ENCODE measurements around the gene DPM1.

Gene DPM1

GRCh38 chr20:50987493-50988210 is 29.3 kb upstream of the DPM1 start:
- TF ChIP-seq CTCF (IDR thresholded peaks at IDR 0.05) = peak; percentile 84

- no peak for TF ChIP-seq CTCF (IDR thresholded peaks at IDR 0.05)
Observed at GRCh38 chr20:50983321-50983720, 25.0 kb upstream of the DPM1 start.

- no peak for TF ChIP-seq CTCF (IDR thresholded peaks at IDR 0.05)
Observed at GRCh38 chr20:50982363-50982762, 24.0 kb upstream of the DPM1 start.

GRCh38 chr20:50981714-50982048 is 23.3 kb upstream of the DPM1 start:
- TF ChIP-seq CTCF (IDR thresholded peaks at IDR 0.05) = no peak

GRCh38 chr20:50980851-50981713 is 22.8 kb upstream of the DPM1 start:
- peak; percentile 97 for TF ChIP-seq CTCF (IDR thresholded peaks at IDR 0.05)

GRCh38 chr20:50980071-50980681 is 21.8 kb upstream of the DPM1 start:
- no peak for TF ChIP-seq CTCF (IDR thresholded peaks at IDR 0.05)

- no peak for TF ChIP-seq CTCF (IDR thresholded peaks at IDR 0.05)
Observed at GRCh38 chr20:50977066-50978021, 19.0 kb upstream of the DPM1 start.
